ENCODE results near the gene PCIF1.
"Not testable (repeated sequence)": the region's sequence is repeated elsewhere in the genome, so short reads cannot be mapped to it uniquely, and the experiment has no call there.

Gene PCIF1

GRCh38 chr20:45918779-45919537 is 15.5 kb upstream of the PCIF1 start:
- Histone ChIP-seq H3K4me3 (ENCODE audit: low read length) (no peak overlapping the region), H3K36me3 (ENCODE audit: control insufficient read depth, insufficient read depth, low read length, severe bottlenecking) (no peaks in the 10 kb centered on the region), H3K4me1 (ENCODE audit: control insufficient read depth, insufficient read depth, low read length) (peaks cover 43% of the 10 kb centered on the region), H3K27me3 (replicated peaks; ENCODE audit: control insufficient read depth, insufficient read depth, low read length) (no peaks in the 10 kb centered on the region), H3K9ac (ENCODE audit: low read length) (peak overlapping the region; percentile 66), H3K9me3 (ENCODE audit: control insufficient read depth, low read length) (no peaks in the 10 kb centered on the region)
- DNase-seq (ENCODE audit: low read depth): no peak

DNA sequence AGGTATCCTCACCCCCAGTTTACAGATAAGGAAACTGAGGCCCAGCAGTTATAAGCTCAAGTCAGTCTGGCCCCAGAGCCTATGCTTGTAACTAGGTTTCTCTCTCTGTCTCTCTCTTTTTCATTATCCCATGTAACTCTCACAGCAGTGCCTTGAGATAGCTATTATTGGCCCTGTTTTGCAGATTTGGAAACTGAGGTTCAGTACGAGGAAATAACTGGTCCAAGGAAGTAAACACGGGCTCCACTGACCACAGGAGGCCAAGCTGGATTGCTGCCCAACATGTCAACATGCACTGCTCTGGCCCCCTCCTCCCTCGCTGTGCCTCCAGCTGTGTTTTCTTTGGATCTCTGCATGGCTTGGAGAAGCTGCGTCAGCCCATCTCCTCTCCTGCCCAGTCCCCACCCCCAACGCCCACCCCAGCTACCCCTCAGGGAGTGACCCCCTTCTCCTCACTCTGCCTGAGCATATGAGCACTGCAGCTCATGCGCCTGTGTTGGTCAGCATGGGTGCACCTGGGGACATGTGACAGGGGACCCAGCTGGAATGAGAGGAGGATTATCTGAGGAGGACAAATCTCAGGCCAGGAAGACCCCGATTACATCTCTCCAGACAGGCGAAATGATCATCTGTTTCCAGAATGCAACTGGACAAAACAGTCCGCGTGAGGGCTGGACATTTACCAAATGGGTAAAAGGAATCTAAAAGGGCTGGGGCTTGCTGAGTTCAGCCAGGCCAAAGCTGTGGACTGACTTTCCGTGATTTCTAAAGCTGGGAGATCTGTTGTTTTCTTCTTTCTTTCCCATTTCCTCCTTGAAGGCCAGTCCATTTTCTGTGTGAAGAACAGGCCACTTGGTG is 14.7 kb upstream of the PCIF1 start:
- no peaks in the 10 kb centered on the region for H3K9me3 ChIP-seq (ENCODE audit: control insufficient read depth, low read length)
- H3K4me1 ChIP-seq (ENCODE audit: control insufficient read depth, insufficient read depth, low read length): peaks cover 50% of the 10 kb centered on the region
- H3K36me3 ChIP-seq (ENCODE audit: control insufficient read depth, insufficient read depth, low read length, severe bottlenecking): no peaks in the 10 kb centered on the region
- peak; percentile 47 for DNase-seq (ENCODE audit: low read depth)
- no peaks in the 10 kb centered on the region for H3K27me3 ChIP-seq (replicated peaks; ENCODE audit: control insufficient read depth, insufficient read depth, low read length)
- peak overlapping the region; percentile 83 for H3K9ac ChIP-seq (ENCODE audit: low read length)
- H3K4me3 ChIP-seq (ENCODE audit: low read length): peak overlapping the region; percentile 53

DNA sequence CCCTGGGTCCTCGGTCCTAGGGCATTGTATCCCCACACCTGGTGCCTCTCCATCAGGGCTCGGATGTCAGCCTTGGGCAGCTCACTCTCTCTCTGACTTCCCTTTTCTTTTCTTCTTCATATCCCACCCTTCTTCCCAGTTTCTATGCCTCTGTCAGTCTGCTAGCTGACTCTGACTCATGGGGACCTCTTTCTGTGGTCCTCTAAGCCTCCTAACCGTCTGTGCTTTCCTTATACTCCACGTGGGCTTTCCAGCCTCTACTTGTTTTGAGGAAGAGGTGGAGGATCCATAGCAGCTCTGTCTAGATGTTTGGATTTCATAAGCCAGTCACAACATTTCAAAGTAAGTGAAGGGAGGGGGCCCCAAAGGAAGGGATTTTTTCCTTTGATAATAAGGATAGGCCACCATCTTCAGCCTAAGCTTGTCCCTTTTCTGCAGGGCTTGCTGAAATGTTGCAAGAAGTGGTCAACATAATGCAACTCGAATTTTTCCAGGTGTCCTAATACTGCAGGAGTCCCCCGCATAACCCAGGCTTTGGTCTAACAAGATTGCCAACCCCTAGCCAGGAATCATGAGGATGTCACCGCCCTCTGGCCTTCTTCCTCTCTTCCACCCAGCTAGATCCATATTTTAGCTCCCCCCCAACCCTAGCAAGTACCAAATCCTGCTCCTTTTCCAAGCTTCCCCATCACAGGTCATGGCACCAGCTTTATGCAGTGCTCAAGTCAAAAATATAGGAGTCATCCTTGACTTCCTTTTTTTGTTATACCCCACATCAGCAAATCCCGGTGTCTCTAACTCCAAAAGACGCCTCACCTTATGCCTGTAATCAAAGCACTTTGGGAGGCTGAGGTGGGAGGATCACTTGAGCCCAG is 13.8 kb upstream of the PCIF1 start:
- H3K36me3 ChIP-seq (ENCODE audit: control insufficient read depth, insufficient read depth, low read length, severe bottlenecking): no peaks in the 10 kb centered on the region
- H3K4me3 ChIP-seq (ENCODE audit: low read length): peak overlapping the region; percentile 53
- no peaks in the 10 kb centered on the region for H3K27me3 ChIP-seq (replicated peaks; ENCODE audit: control insufficient read depth, insufficient read depth, low read length)
- H3K9ac ChIP-seq (ENCODE audit: low read length): peak overlapping the region; percentile 83
- no peaks in the 10 kb centered on the region for H3K9me3 ChIP-seq (ENCODE audit: control insufficient read depth, low read length)
- peaks cover 56% of the 10 kb centered on the region for H3K4me1 ChIP-seq (ENCODE audit: control insufficient read depth, insufficient read depth, low read length)
- DNase-seq (ENCODE audit: low read depth): no peak

- Histone ChIP-seq H3K4me1 (ENCODE audit: control insufficient read depth, insufficient read depth, low read length) (peaks cover 59% of the 10 kb centered on the region), H3K36me3 (ENCODE audit: control insufficient read depth, insufficient read depth, low read length, severe bottlenecking) (no peaks in the 10 kb centered on the region), H3K9me3 (ENCODE audit: control insufficient read depth, low read length) (no peaks in the 10 kb centered on the region), H3K4me3 (ENCODE audit: low read length) (no peak overlapping the region), H3K9ac (ENCODE audit: low read length) (no peak overlapping the region), H3K27me3 (replicated peaks; ENCODE audit: control insufficient read depth, insufficient read depth, low read length) (no peaks in the 10 kb centered on the region)
- DNase-seq (ENCODE audit: low read depth): no peak
These were observed 12.9 kb upstream of the PCIF1 start for GRCh38 chr20:45921337-45922189.

DNA sequence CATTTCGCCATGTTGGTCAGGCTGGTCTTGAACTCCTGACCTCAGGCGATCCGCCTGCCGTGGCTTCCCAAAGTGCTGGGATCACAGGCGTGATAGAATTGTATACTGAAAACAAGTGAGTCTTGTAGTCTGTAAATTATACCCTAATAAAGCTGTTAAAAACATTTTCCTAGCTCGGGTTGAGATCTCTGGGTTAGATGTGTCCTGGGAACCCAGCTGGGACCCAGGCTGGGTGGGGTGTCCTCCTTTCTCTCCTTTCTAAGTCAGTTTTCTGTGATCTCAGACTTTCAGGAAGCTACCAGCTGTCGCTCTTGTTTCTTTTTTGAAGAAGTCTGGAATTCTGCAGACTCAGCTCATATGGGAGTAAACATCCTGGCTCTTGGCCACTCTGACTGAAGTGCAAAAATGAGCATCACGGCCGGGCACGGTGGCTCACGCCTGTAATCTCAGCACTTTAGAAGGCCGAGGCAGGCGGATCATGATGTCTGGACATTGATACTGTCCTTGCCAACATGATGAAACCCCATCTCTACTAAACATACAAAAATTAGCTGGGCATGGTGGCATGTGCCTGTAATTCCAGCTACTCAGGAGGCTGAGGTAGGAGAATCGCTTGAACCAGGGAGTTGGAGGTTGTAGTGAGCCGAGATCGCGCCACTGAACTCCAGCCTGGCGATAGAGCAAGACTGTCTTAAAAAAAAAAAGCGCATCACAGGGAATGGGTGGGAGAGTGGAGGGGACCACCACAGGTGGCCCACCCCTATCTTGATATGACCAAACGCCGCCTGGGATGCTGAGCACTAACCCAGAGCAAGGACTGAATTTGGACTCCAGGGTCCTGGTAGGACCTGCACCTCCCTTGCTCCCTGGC is 9.9 kb upstream of the PCIF1 start:
- Histone ChIP-seq H3K27me3 (replicated peaks; ENCODE audit: control insufficient read depth, insufficient read depth, low read length) (no peaks in the 10 kb centered on the region), H3K9ac (ENCODE audit: low read length) (peak overlapping the region; percentile 69), H3K4me1 (ENCODE audit: control insufficient read depth, insufficient read depth, low read length) (peaks cover 38% of the 10 kb centered on the region), H3K9me3 (ENCODE audit: control insufficient read depth, low read length) (no peaks in the 10 kb centered on the region), H3K4me3 (ENCODE audit: low read length) (peak overlapping the region; percentile 60), H3K36me3 (ENCODE audit: control insufficient read depth, insufficient read depth, low read length, severe bottlenecking) (no peaks in the 10 kb centered on the region)
- DNase-seq (ENCODE audit: low read depth): peak; percentile 40

- Histone ChIP-seq H3K4me1 (ENCODE audit: control insufficient read depth, insufficient read depth, low read length) (peaks cover 26% of the 10 kb centered on the region), H3K9ac (ENCODE audit: low read length) (peak overlapping the region; percentile 0), H3K36me3 (ENCODE audit: control insufficient read depth, insufficient read depth, low read length, severe bottlenecking) (no peaks in the 10 kb centered on the region), H3K27me3 (replicated peaks; ENCODE audit: control insufficient read depth, insufficient read depth, low read length) (no peaks in the 10 kb centered on the region), H3K9me3 (ENCODE audit: control insufficient read depth, low read length) (no peaks in the 10 kb centered on the region), H3K4me3 (ENCODE audit: low read length) (no peak overlapping the region)
- DNase-seq (ENCODE audit: low read depth): no peak
These were observed 8.5 kb upstream of the PCIF1 start for GRCh38 chr20:45925821-45926506.

DNA sequence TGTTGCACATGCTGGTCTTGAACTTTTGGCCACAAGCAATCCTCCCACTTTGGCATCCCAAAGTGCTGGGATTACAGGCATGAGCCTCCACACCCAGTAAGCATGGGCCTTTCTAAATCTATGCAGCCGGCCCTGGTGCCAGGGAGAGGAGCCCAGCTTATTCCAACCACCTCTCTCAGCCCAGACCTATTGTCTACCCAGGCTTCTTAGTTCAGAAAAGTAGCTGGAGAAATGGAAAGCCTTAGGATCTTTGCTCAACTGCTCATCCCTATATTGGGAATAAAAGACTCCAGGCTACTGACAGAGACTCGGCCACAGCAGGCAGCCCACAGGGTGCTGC is 7.8 kb upstream of the PCIF1 start:
- Histone ChIP-seq H3K27me3 (replicated peaks; ENCODE audit: control insufficient read depth, insufficient read depth, low read length) (no peaks in the 10 kb centered on the region), H3K9ac (ENCODE audit: low read length) (no peak overlapping the region), H3K9me3 (ENCODE audit: control insufficient read depth, low read length) (no peaks in the 10 kb centered on the region), H3K4me1 (ENCODE audit: control insufficient read depth, insufficient read depth, low read length) (peaks cover 25% of the 10 kb centered on the region), H3K36me3 (ENCODE audit: control insufficient read depth, insufficient read depth, low read length, severe bottlenecking) (no peaks in the 10 kb centered on the region), H3K4me3 (ENCODE audit: low read length) (no peak overlapping the region)
- DNase-seq (ENCODE audit: low read depth): no peak

GRCh38 chr20:45927071-45927878 is 7.2 kb upstream of the PCIF1 start:
- Histone ChIP-seq H3K4me3 (ENCODE audit: low read length) (no peak overlapping the region), H3K9me3 (ENCODE audit: control insufficient read depth, low read length) (no peaks in the 10 kb centered on the region), H3K36me3 (ENCODE audit: control insufficient read depth, insufficient read depth, low read length, severe bottlenecking) (no peaks in the 10 kb centered on the region), H3K9ac (ENCODE audit: low read length) (no peak overlapping the region), H3K27me3 (replicated peaks; ENCODE audit: control insufficient read depth, insufficient read depth, low read length) (no peaks in the 10 kb centered on the region), H3K4me1 (ENCODE audit: control insufficient read depth, insufficient read depth, low read length) (peaks cover 22% of the 10 kb centered on the region)
- DNase-seq (ENCODE audit: low read depth): no peak

DNA sequence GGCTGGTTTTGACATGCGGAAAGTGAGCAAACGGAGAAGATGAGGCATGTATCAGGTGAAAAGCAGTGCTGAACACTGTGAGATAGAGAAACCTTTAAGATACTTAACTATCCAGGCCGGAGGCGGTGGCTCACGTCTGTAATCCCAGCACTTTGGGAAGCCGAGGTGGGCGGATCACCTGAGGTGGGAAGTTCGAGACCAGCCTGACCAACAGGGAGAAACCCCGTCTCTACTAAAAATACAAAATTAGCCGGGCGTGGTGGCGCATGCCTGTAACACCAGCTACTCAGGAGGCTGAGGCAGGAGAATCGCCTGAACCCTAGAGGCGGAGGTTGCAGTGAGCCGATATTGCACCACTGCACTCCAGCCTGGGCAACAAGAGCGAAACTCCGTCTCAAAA is 2.8 kb upstream of the PCIF1 start:
- not testable (repeated sequence) for H3K9ac ChIP-seq (ENCODE audit: low read length); DNase-seq (ENCODE audit: low read depth); H3K27me3 ChIP-seq (replicated peaks; ENCODE audit: control insufficient read depth, insufficient read depth, low read length); H3K4me3 ChIP-seq (ENCODE audit: low read length); H3K36me3 ChIP-seq (ENCODE audit: control insufficient read depth, insufficient read depth, low read length, severe bottlenecking); H3K9me3 ChIP-seq (ENCODE audit: control insufficient read depth, low read length)
- H3K4me1 ChIP-seq (ENCODE audit: control insufficient read depth, insufficient read depth, low read length): peaks cover 15% of the 10 kb centered on the region
